Activated CD4-positive, CD25-positive, alpha-beta regulatory T cell treated with anti-CD3 and anti-CD28 coated beads, Interleukin-2, amount 50 U/mL, for 16 hours (primary cell): Measurements from ENCODE around the gene P2RY1.
"Not testable (repeated sequence)": the region's sequence is repeated elsewhere in the genome, so short reads cannot be mapped to it uniquely, and the experiment has no call there.

ENCODE experiments used
- DNase-seq: peaks from one replicate; pipeline ENCODE4 v3.0.0-alpha.2; 2020; ENCODE audit warnings: low read depth, low spot score

Gene P2RY1

GRCh38 chr3:152836269-152836668 lies 1.3 kb downstream of the P2RY1 start:
- DNase-seq: no peak

- no peak for DNase-seq
Measured at GRCh38 chr3:152839511-152839910, 4.6 kb downstream of the P2RY1 start.

GRCh38 chr3:152841131-152841530 lies 6.2 kb downstream of the P2RY1 start:
- no peak for DNase-seq

GRCh38 chr3:152842413-152842812 lies 7.5 kb downstream of the P2RY1 start:
- no peak for DNase-seq

- no peak for DNase-seq
Measured at GRCh38 chr3:152843955-152844354, 9.0 kb downstream of the P2RY1 start.

- DNase-seq: not testable (repeated sequence)
Measured at GRCh38 chr3:152846572-152847202, 11.8 kb downstream of the P2RY1 start.

GRCh38 chr3:152847599-152847998 lies 12.7 kb downstream of the P2RY1 start:
- DNase-seq: not testable (repeated sequence)

- DNase-seq: no peak
Measured at GRCh38 chr3:152849996-152850578, 15.2 kb downstream of the P2RY1 start.

GRCh38 chr3:152853196-152853595 lies 18.3 kb downstream of the P2RY1 start:
- no peak for DNase-seq

- no peak for DNase-seq
Measured at GRCh38 chr3:152857082-152857481, 22.2 kb downstream of the P2RY1 start.

- DNase-seq: no peak
Measured at GRCh38 chr3:152858170-152858800, 23.4 kb downstream of the P2RY1 start.

- DNase-seq: no peak
Measured at GRCh38 chr3:152860736-152861135, 25.8 kb downstream of the P2RY1 start.

GRCh38 chr3:152865668-152866245 lies 30.8 kb downstream of the P2RY1 start:
- DNase-seq: no peak

- no peak for DNase-seq
Measured at GRCh38 chr3:152870027-152870426, 35.1 kb downstream of the P2RY1 start.

GRCh38 chr3:152873314-152873713 lies 38.4 kb downstream of the P2RY1 start:
- DNase-seq: not testable (repeated sequence)

GRCh38 chr3:152874896-152875749 lies 40.2 kb downstream of the P2RY1 start:
- DNase-seq: no peak

GRCh38 chr3:152879130-152879789 lies 44.3 kb downstream of the P2RY1 start:
- no peak for DNase-seq

GRCh38 chr3:152879790-152880174 lies 44.9 kb downstream of the P2RY1 start:
- DNase-seq: no peak

- no peak for DNase-seq
Measured at GRCh38 chr3:152885076-152885475, 50.1 kb downstream of the P2RY1 start.
